ENCODE results near the gene EXOSC5. TPM values are rescaled to one million over a fixed set of nuclear protein-coding genes. Genes with fewer than 3 reads are reported as not detected.
"Not testable (repeated sequence)": the region's sequence is repeated elsewhere in the genome, so short reads cannot be mapped to it uniquely, and the experiment has no call there.

The EXOSC5 gene
- total RNA-seq, 2 experiments from 2014 or later = 47.5 to 51.7 TPM

- Mint-ChIP-seq H3K27me3 (ENCODE audit: low read depth) (no peaks in the 10 kb centered on the region), H3K4me1 (ENCODE audit: low read depth) (peaks cover 7% of the 10 kb centered on the region), H3K36me3 (ENCODE audit: low read depth) (peaks cover 4% of the 10 kb centered on the region), H3K9me3 (no peaks in the 10 kb centered on the region), H3K27ac (no peak overlapping the region), H3K4me3 (no peak overlapping the region)
- no peak for DNase-seq
- intact Hi-C loops (cut with micrococcal nuclease) = no loop called here
- CTCF ChIA-PET = no interaction called here
Observed at GRCh38 chr19:41411100-41411967, 14.2 kb upstream of the EXOSC5 start.

GRCh38 chr19:41410336-41411054, 13.3 kb upstream of the EXOSC5 start:
- CTCF ChIA-PET = no interaction called here
- intact Hi-C loops (cut with micrococcal nuclease) = no loop called here
- H3K4me1 Mint-ChIP-seq (ENCODE audit: low read depth) = peaks cover 7% of the 10 kb centered on the region
- no peaks in the 10 kb centered on the region for H3K27me3 Mint-ChIP-seq (ENCODE audit: low read depth)
- no peaks in the 10 kb centered on the region for H3K9me3 Mint-ChIP-seq
- peaks cover 4% of the 10 kb centered on the region for H3K36me3 Mint-ChIP-seq (ENCODE audit: low read depth)
- DNase-seq = no peak
- H3K4me3 Mint-ChIP-seq = no peak overlapping the region
- H3K27ac Mint-ChIP-seq = no peak overlapping the region

DNA sequence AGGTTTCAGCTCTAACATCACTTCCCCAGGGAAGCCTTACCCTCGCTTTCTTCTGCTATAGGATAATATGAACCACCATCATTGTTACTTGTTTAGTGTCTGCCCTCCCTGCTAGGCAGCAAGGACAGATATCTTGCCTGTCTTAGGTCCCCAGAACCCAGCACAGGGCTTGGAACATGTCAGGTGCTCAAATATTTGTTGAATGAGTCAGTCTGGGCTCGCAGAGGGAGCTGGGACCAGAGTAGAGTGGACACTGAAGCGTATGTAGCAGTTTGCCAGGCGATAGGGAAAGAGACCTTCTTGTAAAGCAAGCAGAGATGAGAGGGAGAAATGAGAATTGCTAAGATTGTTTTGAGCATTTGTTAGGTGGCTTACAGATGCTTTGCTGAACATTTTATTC, 12.1 kb upstream of the EXOSC5 start:
- H3K4me3 Mint-ChIP-seq = no peak overlapping the region
- intact Hi-C loops (cut with micrococcal nuclease) = no loop called here
- CTCF ChIA-PET = interaction anchor here (1.5 kb wide), 1 partner anchor 233 kb away, joined by 3 read pairs; no protein-coding TSS in a partner anchor
- H3K36me3 Mint-ChIP-seq (ENCODE audit: low read depth) = peaks cover 4% of the 10 kb centered on the region
- no peaks in the 10 kb centered on the region for H3K27me3 Mint-ChIP-seq (ENCODE audit: low read depth)
- no peaks in the 10 kb centered on the region for H3K9me3 Mint-ChIP-seq
- peaks cover 7% of the 10 kb centered on the region for H3K4me1 Mint-ChIP-seq (ENCODE audit: low read depth)
- no peak for DNase-seq
- no peak overlapping the region for H3K27ac Mint-ChIP-seq

- H3K27me3 Mint-ChIP-seq (ENCODE audit: low read depth); H3K4me3 Mint-ChIP-seq; intact Hi-C loops (cut with micrococcal nuclease); H3K27ac Mint-ChIP-seq; DNase-seq; H3K9me3 Mint-ChIP-seq; H3K4me1 Mint-ChIP-seq (ENCODE audit: low read depth); H3K36me3 Mint-ChIP-seq (ENCODE audit: low read depth): not testable (repeated sequence)
- CTCF ChIA-PET = interaction anchor here (1.5 kb wide), 1 partner anchor 233 kb away, joined by 3 read pairs; no protein-coding TSS in a partner anchor
Observed at GRCh38 chr19:41408846-41409245, 11.7 kb upstream of the EXOSC5 start.

DNA sequence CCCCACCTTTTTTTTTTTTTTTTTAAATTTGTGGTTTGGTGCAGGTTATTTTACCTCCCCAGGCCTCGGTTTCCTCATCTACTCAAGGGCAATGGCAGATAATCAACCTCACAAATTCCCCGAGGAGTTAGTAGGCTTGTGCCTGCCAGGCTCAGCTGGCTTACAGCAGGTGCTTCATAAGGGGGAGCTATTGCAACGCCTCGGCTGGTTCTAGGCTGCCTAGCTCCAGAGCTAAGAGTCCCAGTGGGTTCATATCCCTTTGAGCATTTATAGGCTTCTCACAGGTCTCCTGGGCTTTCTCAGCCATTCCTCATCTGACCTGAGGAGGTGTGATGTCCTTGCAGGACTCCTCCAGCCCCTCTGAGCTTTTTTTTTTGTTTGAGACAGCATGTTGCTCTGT, 11.1 kb upstream of the EXOSC5 start:
- no peak for DNase-seq
- H3K36me3 Mint-ChIP-seq (ENCODE audit: low read depth) = no peaks in the 10 kb centered on the region
- H3K4me1 Mint-ChIP-seq (ENCODE audit: low read depth) = peaks cover 9% of the 10 kb centered on the region
- no peaks in the 10 kb centered on the region for H3K9me3 Mint-ChIP-seq
- H3K27ac Mint-ChIP-seq = no peak overlapping the region
- CTCF ChIA-PET = interaction anchor here (0.7 to 1.5 kb wide), 3 partner anchors 161 to 234 kb away, joined by 3 to 6 read pairs (median 6); no protein-coding TSS in a partner anchor
- no peak overlapping the region for H3K4me3 Mint-ChIP-seq
- no peaks in the 10 kb centered on the region for H3K27me3 Mint-ChIP-seq (ENCODE audit: low read depth)
- intact Hi-C loops (cut with micrococcal nuclease) = no loop called here

GRCh38 chr19:41407271-41407670, 10.1 kb upstream of the EXOSC5 start:
- Mint-ChIP-seq H3K4me1 (ENCODE audit: low read depth) (peaks cover 9% of the 10 kb centered on the region), H3K27ac (no peak overlapping the region), H3K9me3 (no peaks in the 10 kb centered on the region), H3K36me3 (ENCODE audit: low read depth) (no peaks in the 10 kb centered on the region), H3K27me3 (ENCODE audit: low read depth) (no peaks in the 10 kb centered on the region), H3K4me3 (no peak overlapping the region)
- CTCF ChIA-PET = interaction anchor here (0.7 kb wide), 1 partner anchor 232 kb away, joined by 3 read pairs; no protein-coding TSS in a partner anchor
- intact Hi-C loops (cut with micrococcal nuclease) = no loop called here
- DNase-seq = no peak

- peaks cover 3% of the 10 kb centered on the region for H3K36me3 Mint-ChIP-seq (ENCODE audit: low read depth)
- H3K27ac Mint-ChIP-seq = no peak overlapping the region
- no peaks in the 10 kb centered on the region for H3K27me3 Mint-ChIP-seq (ENCODE audit: low read depth)
- H3K4me3 Mint-ChIP-seq = no peak overlapping the region
- intact Hi-C loops (cut with micrococcal nuclease) = no loop called here
- peaks cover 13% of the 10 kb centered on the region for H3K4me1 Mint-ChIP-seq (ENCODE audit: low read depth)
- no peaks in the 10 kb centered on the region for H3K9me3 Mint-ChIP-seq
- CTCF ChIA-PET = no interaction called here
- DNase-seq = no peak
Observed at GRCh38 chr19:41405776-41406175, 8.6 kb upstream of the EXOSC5 start.

DNA sequence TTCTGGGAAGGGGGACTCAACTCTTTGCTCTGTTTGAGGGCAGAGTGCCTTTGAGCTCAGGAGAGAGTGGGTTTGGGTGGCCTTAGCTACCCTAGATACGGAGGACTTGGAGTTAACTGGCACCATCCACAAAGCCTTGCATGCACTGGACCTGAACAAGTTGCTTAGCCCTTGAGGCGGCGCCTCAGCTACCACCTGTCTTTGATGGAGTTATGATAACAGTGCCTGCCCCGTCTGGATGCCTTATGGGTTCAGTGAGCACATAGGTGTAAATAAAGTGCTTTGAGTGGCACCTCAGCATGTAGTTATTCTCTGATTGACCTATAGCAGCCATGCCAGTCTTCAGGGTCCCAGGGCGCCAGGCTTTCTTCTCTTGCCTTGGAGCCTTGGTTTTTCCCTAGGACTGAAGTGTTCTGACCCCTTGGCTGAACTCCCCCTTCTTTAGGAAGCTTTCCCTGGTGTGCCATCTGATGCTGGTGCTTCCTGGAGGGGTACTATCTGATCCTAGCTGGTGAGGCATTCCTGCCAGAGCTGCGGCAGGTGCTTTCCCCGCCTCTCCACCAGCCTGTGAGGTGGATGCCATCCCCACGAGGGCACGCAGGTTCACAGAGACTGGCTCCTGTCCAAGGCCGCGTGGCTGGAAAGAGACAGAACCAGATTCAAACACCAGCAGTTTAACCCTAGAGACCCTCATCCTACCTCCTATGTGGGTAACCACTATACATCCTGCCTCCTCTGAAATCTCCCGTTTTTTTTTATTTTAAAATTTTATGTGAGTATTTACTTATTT, 6.2 kb upstream of the EXOSC5 start:
- no peak for DNase-seq
- no peaks in the 10 kb centered on the region for H3K9me3 Mint-ChIP-seq
- H3K27ac Mint-ChIP-seq = no peak overlapping the region
- no peaks in the 10 kb centered on the region for H3K27me3 Mint-ChIP-seq (ENCODE audit: low read depth)
- peaks cover 15% of the 10 kb centered on the region for H3K4me1 Mint-ChIP-seq (ENCODE audit: low read depth)
- H3K4me3 Mint-ChIP-seq = no peak overlapping the region
- intact Hi-C loops (cut with micrococcal nuclease) = no loop called here
- CTCF ChIA-PET = interaction anchor here (0.6 kb wide), 1 partner anchor 46 kb away, joined by 3 read pairs; no protein-coding TSS in a partner anchor
- peaks cover 3% of the 10 kb centered on the region for H3K36me3 Mint-ChIP-seq (ENCODE audit: low read depth)

DNA sequence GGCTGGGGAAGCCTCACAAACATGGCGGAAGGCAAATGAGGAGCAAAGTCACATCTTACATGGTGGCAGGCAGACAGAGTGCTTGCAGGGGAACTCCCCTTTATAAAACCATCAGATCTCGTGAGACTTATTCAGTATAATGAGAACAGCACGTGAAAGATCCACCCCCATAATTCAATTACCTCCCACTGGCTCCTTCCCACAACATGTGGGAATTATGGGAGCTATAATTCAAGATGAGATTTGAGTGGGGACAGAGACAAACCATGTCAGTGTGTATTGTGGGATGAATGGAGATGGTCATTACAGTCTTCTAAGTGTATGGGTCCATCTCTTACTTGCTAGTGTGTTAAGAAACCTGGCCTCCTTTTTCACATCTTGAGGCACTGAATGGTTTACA, 4.9 kb upstream of the EXOSC5 start:
- H3K4me3 Mint-ChIP-seq = no peak overlapping the region
- H3K9me3 Mint-ChIP-seq = no peaks in the 10 kb centered on the region
- H3K36me3 Mint-ChIP-seq (ENCODE audit: low read depth) = peaks cover 3% of the 10 kb centered on the region
- H3K4me1 Mint-ChIP-seq (ENCODE audit: low read depth) = peaks cover 24% of the 10 kb centered on the region
- intact Hi-C loops (cut with micrococcal nuclease) = no loop called here
- no peak for DNase-seq
- H3K27ac Mint-ChIP-seq = no peak overlapping the region
- CTCF ChIA-PET = no interaction called here
- no peaks in the 10 kb centered on the region for H3K27me3 Mint-ChIP-seq (ENCODE audit: low read depth)

DNA sequence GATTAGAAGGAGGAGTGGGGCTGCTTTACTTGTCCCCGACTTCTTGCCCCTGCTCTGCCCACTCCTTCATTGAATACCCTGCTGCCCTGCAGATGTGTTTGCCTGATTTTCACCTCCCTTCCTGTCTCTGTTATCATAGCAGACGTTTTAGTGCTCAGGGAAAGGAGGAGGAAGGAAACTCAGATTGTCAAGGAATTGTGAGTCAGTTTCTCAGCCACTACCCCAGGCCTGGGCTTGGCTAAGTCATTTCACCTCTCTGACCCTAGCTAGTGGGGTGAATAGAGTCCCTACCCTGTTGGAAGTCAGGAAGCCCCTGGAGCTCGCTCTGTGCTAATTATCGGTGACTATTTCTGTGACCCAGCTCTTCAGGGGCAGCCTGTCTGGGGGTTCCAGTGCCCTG, 4.3 kb upstream of the EXOSC5 start:
- CTCF ChIA-PET = no interaction called here
- H3K27ac Mint-ChIP-seq = no peak overlapping the region
- H3K4me3 Mint-ChIP-seq = no peak overlapping the region

GRCh38 chr19:41399525-41399924, 2.4 kb upstream of the EXOSC5 start:
- no peaks in the 10 kb centered on the region for H3K9me3 Mint-ChIP-seq
- H3K36me3 Mint-ChIP-seq (ENCODE audit: low read depth) = peaks cover 3% of the 10 kb centered on the region
- intact Hi-C loops (cut with micrococcal nuclease) = loop anchor here (5.0 kb wide), 1 partner anchor 148 kb away; no protein-coding TSS in a partner anchor
- no peak overlapping the region for H3K27ac Mint-ChIP-seq
- CTCF ChIA-PET = no interaction called here
- peaks cover 37% of the 10 kb centered on the region for H3K4me1 Mint-ChIP-seq (ENCODE audit: low read depth)
- H3K27me3 Mint-ChIP-seq (ENCODE audit: low read depth) = no peaks in the 10 kb centered on the region
- no peak overlapping the region for H3K4me3 Mint-ChIP-seq
- DNase-seq = no peak

More for the DNA sequence above, 4.3 kb upstream of the EXOSC5 start:
- no peak for DNase-seq
- peaks cover 3% of the 10 kb centered on the region for H3K36me3 Mint-ChIP-seq (ENCODE audit: low read depth)
- intact Hi-C loops (cut with micrococcal nuclease) = no loop called here
- peaks cover 25% of the 10 kb centered on the region for H3K4me1 Mint-ChIP-seq (ENCODE audit: low read depth)
- H3K27me3 Mint-ChIP-seq (ENCODE audit: low read depth) = no peaks in the 10 kb centered on the region
- H3K9me3 Mint-ChIP-seq = no peaks in the 10 kb centered on the region

DNA sequence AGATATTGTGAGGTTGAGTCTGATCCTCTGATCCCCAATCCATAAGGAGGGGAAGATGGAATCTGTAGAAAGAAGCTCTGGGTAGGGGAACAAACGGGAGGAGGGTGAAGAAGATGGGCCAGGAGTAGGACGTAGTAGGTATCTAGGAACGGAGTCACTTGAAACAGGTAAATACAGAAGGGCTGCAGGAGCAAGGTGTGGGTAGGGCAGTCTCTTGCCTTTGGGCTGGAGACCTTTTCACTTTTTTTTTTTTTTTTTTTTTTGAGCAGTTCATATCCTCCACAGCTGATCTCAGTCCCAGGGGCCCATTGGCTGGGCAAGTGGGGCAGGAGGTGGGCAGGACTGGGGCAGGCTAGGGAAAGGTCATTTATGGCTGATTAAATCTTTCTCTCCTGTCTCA, 1.9 kb upstream of the EXOSC5 start:
- Mint-ChIP-seq H3K27ac (peak overlapping the region; percentile 27), H3K4me3 (peak overlapping the region; percentile 97), H3K27me3 (ENCODE audit: low read depth) (no peaks in the 10 kb centered on the region), H3K9me3 (no peaks in the 10 kb centered on the region), H3K36me3 (ENCODE audit: low read depth) (peaks cover 3% of the 10 kb centered on the region), H3K4me1 (ENCODE audit: low read depth) (peaks cover 37% of the 10 kb centered on the region)
- intact Hi-C loops (cut with micrococcal nuclease) = loop anchor here (5.0 kb wide), 1 partner anchor 148 kb away; no protein-coding TSS in a partner anchor
- no peak for DNase-seq
- CTCF ChIA-PET = interaction anchor here (0.7 to 1.0 kb wide), 2 partner anchors 40 to 165 kb away, joined by 3 read pairs; no protein-coding TSS in a partner anchor

Data from activated naive CD4-positive, alpha-beta T cell treated with anti-CD3 and anti-CD28 coated beads for 36 hours (primary cell).